ENCODE measurements around the gene DIAPH2. TPM values are rescaled to one million over a fixed set of nuclear protein-coding genes. Genes with fewer than 3 reads are reported as not detected.

The DIAPH2 gene
- total RNA-seq, 1 donor from 2014 or later = 12.3 TPM

- no peak for DNase-seq (ENCODE audit: low read depth)
- TF ChIP-seq CTCF (IDR thresholded peaks at IDR 0.05; ENCODE audit: insufficient read depth, low read length, poor library complexity, severe bottlenecking) = no peak
- Histone ChIP-seq H3K4me3 (ENCODE audit: low read depth, low read length) (no peak overlapping the region), H3K36me3 (ENCODE audit: control insufficient read depth, insufficient read depth, low read length) (no peaks in the 10 kb centered on the region), H3K27me3 (ENCODE audit: control insufficient read depth, insufficient read depth, low read length) (no peaks in the 10 kb centered on the region)
Measured at GRCh38 chrX:96764864-96765263, 80.2 kb downstream of the DIAPH2 start.

- Histone ChIP-seq H3K27me3 (ENCODE audit: control insufficient read depth, insufficient read depth, low read length) (no peaks in the 10 kb centered on the region), H3K4me3 (ENCODE audit: low read depth, low read length) (no peak overlapping the region), H3K36me3 (ENCODE audit: control insufficient read depth, insufficient read depth, low read length) (no peaks in the 10 kb centered on the region)
- TF ChIP-seq CTCF (IDR thresholded peaks at IDR 0.05; ENCODE audit: insufficient read depth, low read length, poor library complexity, severe bottlenecking) = peak; percentile 42
- DNase-seq (ENCODE audit: low read depth) = no peak
Measured at GRCh38 chrX:96770315-96770714, 85.7 kb downstream of the DIAPH2 start.

GRCh38 chrX:96771486-96771885, 86.8 kb downstream of the DIAPH2 start:
- DNase-seq (ENCODE audit: low read depth) = no peak
- no peaks in the 10 kb centered on the region for H3K36me3 ChIP-seq (ENCODE audit: control insufficient read depth, insufficient read depth, low read length)
- no peak overlapping the region for H3K4me3 ChIP-seq (ENCODE audit: low read depth, low read length)
- H3K27me3 ChIP-seq (ENCODE audit: control insufficient read depth, insufficient read depth, low read length) = no peaks in the 10 kb centered on the region
- TF ChIP-seq CTCF (IDR thresholded peaks at IDR 0.05; ENCODE audit: insufficient read depth, low read length, poor library complexity, severe bottlenecking) = no peak

- Histone ChIP-seq H3K36me3 (ENCODE audit: control insufficient read depth, insufficient read depth, low read length) (no peaks in the 10 kb centered on the region), H3K4me3 (ENCODE audit: low read depth, low read length) (no peak overlapping the region), H3K27me3 (ENCODE audit: control insufficient read depth, insufficient read depth, low read length) (no peaks in the 10 kb centered on the region)
- TF ChIP-seq CTCF (IDR thresholded peaks at IDR 0.05; ENCODE audit: insufficient read depth, low read length, poor library complexity, severe bottlenecking) = no peak
- no peak for DNase-seq (ENCODE audit: low read depth)
Measured at GRCh38 chrX:96774116-96774515, 89.5 kb downstream of the DIAPH2 start.

- no peaks in the 10 kb centered on the region for H3K36me3 ChIP-seq (ENCODE audit: control insufficient read depth, insufficient read depth, low read length)
- no peak overlapping the region for H3K4me3 ChIP-seq (ENCODE audit: low read depth, low read length)
- no peak for DNase-seq (ENCODE audit: low read depth)
- H3K27me3 ChIP-seq (ENCODE audit: control insufficient read depth, insufficient read depth, low read length) = no peaks in the 10 kb centered on the region
- no peak for TF ChIP-seq CTCF (IDR thresholded peaks at IDR 0.05; ENCODE audit: insufficient read depth, low read length, poor library complexity, severe bottlenecking)
Measured at GRCh38 chrX:96776966-96777365, 92.3 kb downstream of the DIAPH2 start.

- H3K27me3 ChIP-seq (ENCODE audit: control insufficient read depth, insufficient read depth, low read length) = no peaks in the 10 kb centered on the region
- H3K36me3 ChIP-seq (ENCODE audit: control insufficient read depth, insufficient read depth, low read length) = no peaks in the 10 kb centered on the region
- no peak for TF ChIP-seq CTCF (IDR thresholded peaks at IDR 0.05; ENCODE audit: insufficient read depth, low read length, poor library complexity, severe bottlenecking)
- no peak overlapping the region for H3K4me3 ChIP-seq (ENCODE audit: low read depth, low read length)
- no peak for DNase-seq (ENCODE audit: low read depth)
Measured at GRCh38 chrX:96791559-96791958, 106.9 kb downstream of the DIAPH2 start.
